Measurements from ENCODE around the gene JAG2.
A peak's percentile ranks its signal among the peaks of the same experiment; 100 is the strongest.

The JAG2 gene

GRCh38 chr14:105168496-105168978 is at the start of gene JAG2:
TSS of gene JAG2 (minus strand) at chr14:105168776. CDS start at chr14:105168420, 356 bp downstream.
- peak in 1 of 2 donors; percentile 40 for DNase-seq (ENCODE audit: low read depth in 2 of 2)

- DNase-seq (ENCODE audit: low read depth in 2 of 2), result no peak
These were observed 49.2 kb upstream of the JAG2 start for GRCh38 chr14:105217774-105218173.

GRCh38 chr14:105216490-105217247 is 48.1 kb upstream of the JAG2 start:
- DNase-seq (ENCODE audit: low read depth in 2 of 2), result no peak

GRCh38 chr14:105215602-105216001 is 47.0 kb upstream of the JAG2 start:
- DNase-seq (ENCODE audit: low read depth in 2 of 2), result no peak

GRCh38 chr14:105214324-105214915 is 45.8 kb upstream of the JAG2 start:
- DNase-seq (ENCODE audit: low read depth in 2 of 2), result no peak

- DNase-seq (ENCODE audit: low read depth in 2 of 2), result no peak
These were observed 44.8 kb upstream of the JAG2 start for GRCh38 chr14:105213361-105213760.

- DNase-seq (ENCODE audit: low read depth in 2 of 2), result no peak
These were observed 44.1 kb upstream of the JAG2 start for GRCh38 chr14:105212541-105213300.

- DNase-seq (ENCODE audit: low read depth in 2 of 2), result no peak
These were observed 43.1 kb upstream of the JAG2 start for GRCh38 chr14:105211758-105212089.

- DNase-seq (ENCODE audit: low read depth in 2 of 2), result no peak
These were observed 42.6 kb upstream of the JAG2 start for GRCh38 chr14:105211086-105211757.

GRCh38 chr14:105210266-105211025 is 41.9 kb upstream of the JAG2 start:
- DNase-seq (ENCODE audit: low read depth in 2 of 2), result no peak

- no peak for DNase-seq (ENCODE audit: low read depth in 2 of 2)
These were observed 41.1 kb upstream of the JAG2 start for GRCh38 chr14:105209646-105210045.

- no peak for DNase-seq (ENCODE audit: low read depth in 2 of 2)
These were observed 40.5 kb upstream of the JAG2 start for GRCh38 chr14:105209091-105209490.

GRCh38 chr14:105208738-105209075 is 40.1 kb upstream of the JAG2 start:
- DNase-seq (ENCODE audit: low read depth in 2 of 2), result no peak

- no peak for DNase-seq (ENCODE audit: low read depth in 2 of 2)
These were observed 39.6 kb upstream of the JAG2 start for GRCh38 chr14:105207996-105208737.

GRCh38 chr14:105207460-105207901 is 38.9 kb upstream of the JAG2 start:
- no peak for DNase-seq (ENCODE audit: low read depth in 2 of 2)

GRCh38 chr14:105206873-105207272 is 38.3 kb upstream of the JAG2 start:
- DNase-seq (ENCODE audit: low read depth in 2 of 2), result no peak

GRCh38 chr14:105205673-105206208 is 37.2 kb upstream of the JAG2 start:
- no peak for DNase-seq (ENCODE audit: low read depth in 2 of 2)

GRCh38 chr14:105204931-105205672 is 36.5 kb upstream of the JAG2 start:
- DNase-seq (ENCODE audit: low read depth in 2 of 2), result no peak

GRCh38 chr14:105204206-105204930 is 35.8 kb upstream of the JAG2 start:
- DNase-seq (ENCODE audit: low read depth in 2 of 2), result no peak

All from stimulated activated CD4-positive, alpha-beta T cell treated with anti-CD3 and anti-CD28 coated beads, Interleukin-15, amount 100 ng/mL, for 48 hours (primary cell).